AG09309 (cell line): ENCODE measurements around the gene THUMPD2.
"Not testable (repeated sequence)": the region's sequence is repeated elsewhere in the genome, so short reads cannot be mapped to it uniquely, and the experiment has no call there.

Source experiments
- DNase-seq: peaks from one replicate; pipeline ENCODE4 v3.0.0-alpha.2; 2010; ENCODE audit warnings: low read depth
- H3K4me3 ChIP-seq: 2 replicates; pipeline ENCODE4 v1.5.1; 2011; ENCODE audit warnings: mild to moderate bottlenecking, low read depth, low read length, moderate library complexity; ENCODE audit not compliant: control insufficient read depth
- TF ChIP-seq, protein P1 (sequence below): IDR thresholded peaks from 2 replicates; pipeline ENCODE4 v1.5.1; 2011; ENCODE audit warnings: mild to moderate bottlenecking, low read depth, low read length, inconsistent platforms; ENCODE audit not compliant: insufficient read depth, control insufficient read depth; ENCODE audit errors: missing control alignments

THUMPD2 gene

DNA sequence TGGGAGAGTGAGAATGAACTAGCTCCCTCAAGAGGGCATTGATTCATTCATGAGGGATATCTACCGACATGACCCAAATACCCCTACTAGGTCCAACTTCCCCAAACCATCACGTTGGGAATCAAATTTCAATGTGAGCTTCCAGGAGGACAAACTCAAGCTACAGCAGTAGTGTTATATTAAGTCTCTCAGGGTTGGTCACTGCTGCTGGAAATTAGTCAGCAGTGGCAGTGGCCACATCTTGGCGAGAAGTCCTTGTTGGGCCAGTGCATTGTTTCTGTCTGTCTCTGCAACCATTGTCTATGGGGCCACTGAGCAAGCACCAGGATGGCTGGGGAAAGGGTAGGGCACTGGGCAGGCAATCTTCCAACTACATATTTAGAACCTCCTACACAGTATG, 47.5 kb downstream of the THUMPD2 start:
- no peak overlapping the region for H3K4me3 ChIP-seq
- no peak for DNase-seq
- TF ChIP-seq, protein P1, sequence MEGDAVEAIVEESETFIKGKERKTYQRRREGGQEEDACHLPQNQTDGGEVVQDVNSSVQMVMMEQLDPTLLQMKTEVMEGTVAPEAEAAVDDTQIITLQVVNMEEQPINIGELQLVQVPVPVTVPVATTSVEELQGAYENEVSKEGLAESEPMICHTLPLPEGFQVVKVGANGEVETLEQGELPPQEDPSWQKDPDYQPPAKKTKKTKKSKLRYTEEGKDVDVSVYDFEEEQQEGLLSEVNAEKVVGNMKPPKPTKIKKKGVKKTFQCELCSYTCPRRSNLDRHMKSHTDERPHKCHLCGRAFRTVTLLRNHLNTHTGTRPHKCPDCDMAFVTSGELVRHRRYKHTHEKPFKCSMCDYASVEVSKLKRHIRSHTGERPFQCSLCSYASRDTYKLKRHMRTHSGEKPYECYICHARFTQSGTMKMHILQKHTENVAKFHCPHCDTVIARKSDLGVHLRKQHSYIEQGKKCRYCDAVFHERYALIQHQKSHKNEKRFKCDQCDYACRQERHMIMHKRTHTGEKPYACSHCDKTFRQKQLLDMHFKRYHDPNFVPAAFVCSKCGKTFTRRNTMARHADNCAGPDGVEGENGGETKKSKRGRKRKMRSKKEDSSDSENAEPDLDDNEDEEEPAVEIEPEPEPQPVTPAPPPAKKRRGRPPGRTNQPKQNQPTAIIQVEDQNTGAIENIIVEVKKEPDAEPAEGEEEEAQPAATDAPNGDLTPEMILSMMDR, result no peak

DNA sequence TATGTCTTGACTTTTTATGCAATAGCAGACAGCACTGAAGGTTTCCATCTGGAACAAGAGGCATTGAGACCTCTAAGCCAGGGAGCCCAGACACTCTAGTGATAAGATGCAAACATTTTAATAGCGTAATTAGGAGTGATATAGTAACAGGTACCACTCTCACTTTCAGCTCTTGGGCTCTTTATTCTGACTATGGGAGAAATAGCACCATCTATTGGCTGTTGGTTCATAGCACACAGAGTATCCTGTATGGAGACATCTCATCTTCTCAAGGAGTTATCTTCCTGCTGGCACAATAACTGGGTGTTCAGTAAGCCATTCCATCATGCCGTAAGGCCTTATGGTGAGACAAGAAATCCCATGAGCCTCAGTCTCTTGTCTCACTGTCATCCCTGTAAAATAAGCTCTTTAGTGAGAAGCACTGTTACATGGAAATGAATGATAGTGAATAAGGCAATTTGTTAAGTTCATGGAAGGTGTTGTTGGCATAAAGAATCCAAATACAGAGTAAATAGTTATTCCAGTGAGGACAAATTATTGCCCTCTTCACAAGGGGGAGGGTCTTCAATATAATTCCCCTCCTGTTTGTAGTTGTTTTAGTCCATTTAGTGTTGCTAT, 48.3 kb downstream of the THUMPD2 start:
- DNase-seq, result no peak
- TF ChIP-seq, protein P1, result peak; percentile 59
- no peak overlapping the region for H3K4me3 ChIP-seq

DNA sequence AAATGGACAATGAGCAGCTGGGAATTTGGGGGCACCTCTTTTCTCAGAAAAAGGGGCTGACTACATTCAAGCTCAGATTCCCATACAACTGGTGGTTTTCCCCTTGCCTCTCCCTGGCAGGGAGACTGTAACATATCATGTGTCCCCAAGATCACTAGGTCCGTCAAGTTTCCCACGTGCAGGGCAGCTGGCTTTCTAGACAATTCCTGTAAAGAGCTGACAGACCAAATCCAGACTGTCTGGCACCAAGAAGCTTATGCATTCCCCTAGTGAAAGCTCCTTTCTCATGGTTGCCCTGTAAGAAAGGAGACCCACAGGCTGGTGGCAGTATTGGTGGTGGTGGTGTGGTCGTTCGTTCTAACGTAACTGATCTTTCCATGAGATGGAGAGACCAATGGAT, 48.8 kb downstream of the THUMPD2 start:
- DNase-seq, result no peak
- TF ChIP-seq, protein P1, result no peak

DNA sequence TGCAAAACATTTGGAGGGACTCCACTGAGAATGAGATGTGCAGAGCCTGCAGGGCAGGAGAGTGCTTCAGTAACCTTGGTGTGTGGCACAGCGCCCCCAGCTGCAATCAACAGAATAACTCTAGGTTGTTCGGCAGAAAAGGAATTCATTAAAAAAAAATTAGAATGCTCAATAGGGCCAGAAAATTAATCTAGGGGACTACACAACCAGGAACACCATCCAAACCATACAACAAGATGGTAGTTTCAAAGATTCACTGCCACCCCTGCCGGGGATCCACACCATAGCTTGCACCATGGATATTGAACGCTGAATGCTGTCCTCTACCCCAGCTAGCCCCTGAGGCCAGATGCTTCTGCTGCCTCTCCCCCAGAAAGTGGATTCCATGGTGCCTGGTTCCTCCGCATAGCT, 50.1 kb downstream of the THUMPD2 start:
- TF ChIP-seq, protein P1, result peak; percentile 67
- H3K4me3 ChIP-seq, result no peak overlapping the region
- no peak for DNase-seq

More for the DNA sequence above, 48.8 kb downstream of the THUMPD2 start:
- H3K4me3 ChIP-seq, result no peak overlapping the region

DNA sequence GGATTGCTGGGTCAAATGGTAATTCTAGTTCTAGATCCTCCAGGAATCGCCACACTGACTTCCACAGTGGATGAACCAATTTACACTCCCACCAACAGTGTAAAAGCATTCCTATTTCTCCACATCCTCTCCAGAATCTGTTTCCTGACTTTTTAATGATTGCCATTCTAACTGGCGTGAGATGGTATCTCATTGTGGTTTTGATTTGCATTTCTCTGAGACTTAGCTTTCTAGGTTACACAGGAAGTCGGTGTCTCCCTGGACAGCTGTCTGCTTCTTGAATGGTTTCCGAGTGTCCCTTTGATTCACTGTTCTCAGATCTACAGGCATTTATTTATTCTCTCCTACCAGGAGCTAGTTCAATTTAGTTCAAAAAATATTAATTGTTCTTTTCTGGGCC, 51.0 kb downstream of the THUMPD2 start:
- H3K4me3 ChIP-seq, DNase-seq: not testable (repeated sequence)

DNA sequence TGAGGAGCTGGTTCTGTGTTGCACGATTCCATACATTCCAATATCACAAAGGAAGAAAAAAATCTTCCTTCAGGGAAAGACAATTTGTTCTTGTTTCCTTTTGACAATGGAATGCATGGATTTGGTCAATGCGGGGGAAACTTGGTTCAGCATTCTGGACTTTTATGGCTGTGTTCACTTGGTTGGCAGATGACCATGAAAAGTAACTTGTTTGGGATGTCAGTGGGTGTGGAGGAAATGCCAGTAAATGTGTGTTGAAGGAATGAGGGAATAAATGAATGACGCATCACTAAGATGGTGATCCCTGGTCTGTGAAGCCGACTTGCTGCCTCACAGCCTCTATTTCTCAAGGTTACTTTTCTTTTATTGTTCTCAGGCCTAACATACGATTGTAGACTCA, 53.7 kb downstream of the THUMPD2 start:
- DNase-seq, result peak; percentile 94
- H3K4me3 ChIP-seq, result no peak overlapping the region
- TF ChIP-seq, protein P1, result no peak

DNA sequence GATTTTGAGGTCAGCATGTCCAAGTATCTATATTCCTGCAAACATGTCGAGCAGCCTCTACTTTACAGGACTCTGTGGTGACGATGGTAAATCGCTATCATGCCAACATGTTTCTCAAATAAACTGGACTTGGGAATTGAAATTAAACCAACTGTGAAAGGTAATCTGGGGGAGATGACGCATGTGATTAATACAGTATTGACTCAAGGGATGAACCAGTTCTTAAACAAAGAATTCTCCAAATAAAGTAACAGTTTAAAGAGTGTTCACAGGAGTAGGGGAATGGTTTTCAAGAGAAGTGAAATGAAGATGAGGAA, 54.3 kb downstream of the THUMPD2 start:
- TF ChIP-seq, protein P1, result no peak
- H3K4me3 ChIP-seq, result no peak overlapping the region
- DNase-seq, result peak; percentile 52
